GM19324 (cell line): Measurements from ENCODE around the gene RAI1.

Experiments
- ATAC-seq: cut with Tn5 transposase; IDR thresholded peaks from one replicate; pipeline ENCODE4 v1.9.1; 2021; ENCODE audit warnings: mild to moderate bottlenecking, moderate library complexity; ENCODE audit not compliant: unreplicated experiment, low FRiP score

RAI1 gene

GRCh38 chr17:17696882-17697633 lies 15.8 kb downstream of the RAI1 start:
- no peak for ATAC-seq

- no peak for ATAC-seq
These were observed 17.1 kb downstream of the RAI1 start for GRCh38 chr17:17698371-17698770.

GRCh38 chr17:17698869-17699351 lies 17.7 kb downstream of the RAI1 start:
- ATAC-seq: no peak

- ATAC-seq: no peak
These were observed 18.2 kb downstream of the RAI1 start for GRCh38 chr17:17699491-17699890.

- no peak for ATAC-seq
These were observed 19.2 kb downstream of the RAI1 start for GRCh38 chr17:17700251-17700969.

- ATAC-seq: no peak
These were observed 19.9 kb downstream of the RAI1 start for GRCh38 chr17:17701112-17701511.

GRCh38 chr17:17701658-17702057 lies 20.4 kb downstream of the RAI1 start:
- ATAC-seq: no peak

- ATAC-seq: no peak
These were observed 21.3 kb downstream of the RAI1 start for GRCh38 chr17:17702449-17703139.

GRCh38 chr17:17703140-17703919 lies 22.1 kb downstream of the RAI1 start:
- ATAC-seq: no peak

GRCh38 chr17:17704931-17705330 lies 23.7 kb downstream of the RAI1 start:
- no peak for ATAC-seq

- no peak for ATAC-seq
These were observed 25.1 kb downstream of the RAI1 start for GRCh38 chr17:17706140-17707060.

- ATAC-seq: no peak
These were observed 27.0 kb downstream of the RAI1 start for GRCh38 chr17:17708295-17708694.

GRCh38 chr17:17708816-17709215 lies 27.6 kb downstream of the RAI1 start:
- ATAC-seq: no peak

- ATAC-seq: no peak
These were observed 28.6 kb downstream of the RAI1 start for GRCh38 chr17:17709815-17710321.

GRCh38 chr17:17710355-17710727 lies 29.1 kb downstream of the RAI1 start:
- ATAC-seq: no peak

GRCh38 chr17:17710728-17711541 lies 29.7 kb downstream of the RAI1 start:
- ATAC-seq: no peak

- no peak for ATAC-seq
These were observed 30.4 kb downstream of the RAI1 start for GRCh38 chr17:17711641-17712162.

- ATAC-seq: no peak
These were observed 31.1 kb downstream of the RAI1 start for GRCh38 chr17:17712268-17712924.
